Endothelial cell of umbilical vein (primary cell): ENCODE data around the gene COL28A1. TPM values are rescaled to one million over a fixed set of nuclear protein-coding genes. Genes with fewer than 3 reads are reported as not detected.

Experiments
- BruUV-seq: library from RNA; stranded (reverse); fragments of 400-500 nt; replicated peaks from 2 replicates; lab custom pipeline; 2021; lab: Mats Ljungman, UMichigan
- CTCF ChIA-PET: fragments of 300-600, 350-600 bp; sonication (Branson Sonifier 250); formaldehyde crosslinking; loops from one replicate; lab custom pipeline; 2021; ENCODE audit warnings: antibody characterized with exemption, inconsistent platforms; lab: Charles Lee
- POLR2A ChIA-PET: fragments of 300-600, 350-600 bp; sonication (Branson Sonifier 250); formaldehyde crosslinking; loops from one replicate; lab custom pipeline; 2021; ENCODE audit warnings: antibody characterized with exemption, inconsistent platforms; lab: Charles Lee
- DNase-seq: peaks from one replicate; pipeline ENCODE4 v3.0.0-alpha.2; 2011; ENCODE audit warnings: low read depth, low spot score
- FAIRE-seq: peaks from 2 replicates; lab custom pipeline; 2011; peaks lifted over from hg19 to GRCh38; lab: Jason Lieb, UNC
- H2AFZ ChIP-seq: 2 replicates; pipeline ENCODE4 v1.6.0; 2012; ENCODE audit warnings: low read depth, low read length, control low read depth, inconsistent platforms
- H3K27ac ChIP-seq: 2 replicates; pipeline ENCODE4 v1.5.1; 2011; ENCODE audit warnings: low read depth, mild to moderate bottlenecking, control low read depth, low read length, moderate library complexity; ENCODE audit not compliant: insufficient read depth
- H3K27me3 ChIP-seq, 2 experiments: 2 replicates each; pipeline versions ENCODE4 v1.6.0 to v1.6.1; 2011; ENCODE audit warnings: low read length in 2 of 2, mixed read lengths in 1 of 2; ENCODE audit not compliant: control insufficient read depth in 2 of 2, insufficient read depth in 2 of 2
- H3K36me3 ChIP-seq, 2 experiments: 2 replicates in 1 of 2; 3 replicates in 1 of 2; pipeline ENCODE4 v1.5.1; 2011; ENCODE audit warnings: low read length in 2 of 2, mild to moderate bottlenecking in 1 of 2, moderate library complexity in 1 of 2; ENCODE audit not compliant: control insufficient read depth in 2 of 2, insufficient read depth in 2 of 2; ENCODE audit errors: extremely low read depth in 1 of 2
- H3K4me1 ChIP-seq: 3 replicates; pipeline ENCODE4 v1.5.1; 2011; ENCODE audit warnings: mild to moderate bottlenecking, low read length; ENCODE audit not compliant: control insufficient read depth, insufficient read depth; ENCODE audit errors: extremely low read depth
- H3K4me2 ChIP-seq: 2 replicates; pipeline ENCODE4 v1.6.1; 2011; ENCODE audit warnings: low read length, control low read depth, mixed read lengths; ENCODE audit not compliant: insufficient read depth
- H3K4me3 ChIP-seq, 3 experiments: fragments of 200-600 bp in 1 of 3; sonication (generic), shearing (Covaris generic) in 1 of 3; replicated peaks in 1 of 3; 2 replicates each; pipeline ENCODE4 v1.5.1; 2011 to 2016; ENCODE audit warnings: control low read depth in 3 of 3, low read length in 3 of 3, mild to moderate bottlenecking in 2 of 3, inconsistent platforms in 1 of 3, low read depth in 1 of 3, moderate library complexity in 1 of 3; ENCODE audit not compliant: insufficient read depth in 1 of 3
- H3K79me2 ChIP-seq: 2 replicates; pipeline ENCODE4 v1.6.0; 2012; ENCODE audit warnings: low read length, inconsistent platforms; ENCODE audit not compliant: control insufficient read depth, insufficient read depth
- H3K9ac ChIP-seq: replicated peaks from 2 replicates; pipeline ENCODE3; 2011; ENCODE audit warnings: low read length, control low read depth; ENCODE audit not compliant: insufficient read depth; ENCODE audit errors: extremely low read depth
- H3K9me1 ChIP-seq: replicated peaks from 3 replicates; pipeline ENCODE4 v1.6.0; 2011; ENCODE audit warnings: mild to moderate bottlenecking, low read length; ENCODE audit not compliant: control insufficient read depth, insufficient read depth; ENCODE audit errors: extremely low read depth
- H3K9me3 ChIP-seq: replicated peaks from 2 replicates; pipeline ENCODE4 v1.5.1; 2012; ENCODE audit warnings: low read length, inconsistent platforms; ENCODE audit not compliant: control insufficient read depth, insufficient read depth
- H4K20me1 ChIP-seq: replicated peaks from 2 replicates; pipeline ENCODE3; 2011; ENCODE audit warnings: mild to moderate bottlenecking, low read length; ENCODE audit not compliant: control insufficient read depth, insufficient read depth; ENCODE audit errors: extremely low read depth
- EZH2 ChIP-seq: IDR thresholded peaks from 2 replicates; pipeline ENCODE4 v1.6.1; 2012; ENCODE audit warnings: borderline replicate concordance, low read depth, mild to moderate bottlenecking, moderate library complexity, low read length, inconsistent platforms; ENCODE audit not compliant: severe bottlenecking
- dilution Hi-C: fragments of 300-500 bp; cut with MboI; formaldehyde crosslinking; loops from one replicate; pipeline ENCODE4 v1.15.0; 2019; ENCODE audit warnings: low sequenced_read_pairs; ENCODE audit not compliant: extremely low pct_ligation_motif_present
- intact Hi-C: fragments of 100-400 bp; cut with micrococcal nuclease; formaldehyde crosslinking; loops from one replicate; pipeline ENCODE4 v1.10.0; 2022
- polyA plus RNA-seq, 4 experiments: library from polyadenylated mRNA; depleted of rRNA in 3 of 4; stranded (reverse) in 3 of 4; unstranded in 1 of 4; fragments of >200 nt; gene quantifications; 2 replicates each; pipeline versions ENCODE4 v1.2.1 to v1.2.3, GENCODE V29; 2011 to 2012; ENCODE audit warnings: missing spikeins in 1 of 4
- total RNA-seq: library from RNA; stranded (reverse); gene quantifications from 2 replicates; pipeline ENCODE4 v1.2.3, GENCODE V29; 2021
- TF ChIP-seq, protein P1 (sequence below): IDR thresholded peaks from 2 replicates; pipeline ENCODE4 v1.6.1; 2011; ENCODE audit not compliant: insufficient read depth, insufficient read length

COL28A1 gene
- total and polyA plus RNA-seq, 2 donors (not counting 3 experiments of a cell fraction or from before 2014, with no cell fraction given) = not detected

DNA sequence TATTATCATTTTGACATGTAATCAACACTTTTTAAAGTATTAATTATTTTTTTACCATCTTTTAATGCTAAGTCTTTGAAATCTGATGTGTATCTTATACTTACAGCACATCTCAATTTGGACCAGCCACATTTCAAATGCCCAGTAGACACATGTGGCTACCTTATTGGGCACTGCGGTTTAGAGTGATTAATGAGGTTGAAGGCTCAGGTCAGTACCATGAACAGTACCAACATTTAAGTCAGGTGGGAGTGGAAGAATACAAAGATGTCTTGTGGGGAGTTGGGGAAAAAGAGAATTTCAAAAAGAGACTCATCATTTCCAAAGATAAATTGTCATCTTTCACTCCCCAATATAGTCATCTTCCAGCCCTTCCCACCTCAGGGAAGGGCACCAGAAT lies 40.5 kb downstream of the COL28A1 start:
- Histone ChIP-seq H2AFZ (no peak overlapping the region), H3K4me1 (no peaks in the 10 kb centered on the region), H3K27me3 (no peaks in the 10 kb centered on the region), H3K9me3 (no peaks in the 10 kb centered on the region), H4K20me1 (no peaks in the 10 kb centered on the region), H3K9me1 (no peaks in the 10 kb centered on the region), H3K27ac (no peak overlapping the region), H3K9ac (no peak overlapping the region), H3K4me3 (no peak overlapping the region), H3K4me2 (no peak overlapping the region), H3K79me2 (no peaks in the 10 kb centered on the region), H3K36me3 (no peaks in the 10 kb centered on the region)
- DNase-seq (no peak), FAIRE-seq (no peak)
- ChIA-PET POLR2A (no interaction called here), CTCF (no interaction called here)
- no TSS peak for BruUV-seq
- TF ChIP-seq, protein P1, sequence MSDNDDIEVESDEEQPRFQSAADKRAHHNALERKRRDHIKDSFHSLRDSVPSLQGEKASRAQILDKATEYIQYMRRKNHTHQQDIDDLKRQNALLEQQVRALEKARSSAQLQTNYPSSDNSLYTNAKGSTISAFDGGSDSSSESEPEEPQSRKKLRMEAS = no peak
- TF ChIP-seq EZH2 = no peak
- dilution Hi-C loops (no loop called here), intact Hi-C loops (no loop called here)

DNA sequence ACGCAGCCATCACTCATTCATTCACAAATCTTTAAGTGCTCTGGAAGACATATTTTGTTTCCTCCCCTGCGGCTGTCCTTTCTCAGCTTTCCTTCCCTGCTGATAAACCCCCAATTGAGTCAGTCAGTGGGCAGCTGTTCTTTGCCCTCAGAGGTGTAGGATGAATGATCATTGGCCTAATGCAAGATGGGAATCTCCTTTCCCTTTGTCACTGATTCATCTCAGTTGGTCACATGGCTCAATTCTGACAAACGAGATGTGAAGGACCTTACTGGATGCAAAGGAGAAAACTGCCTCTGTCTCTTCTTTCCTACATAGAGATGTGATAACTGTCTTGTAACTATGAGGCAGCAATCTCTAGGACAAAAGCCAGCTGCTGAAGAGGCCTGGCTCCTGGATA lies 44.6 kb downstream of the COL28A1 start:
- BruUV-seq = no TSS peak
- Histone ChIP-seq H4K20me1 (no peaks in the 10 kb centered on the region), H3K9me1 (no peaks in the 10 kb centered on the region), H3K4me1 (no peaks in the 10 kb centered on the region), H3K9ac (no peak overlapping the region), H3K36me3 (no peaks in the 10 kb centered on the region), H3K4me3 (no peak overlapping the region), H3K4me2 (no peak overlapping the region), H3K79me2 (no peaks in the 10 kb centered on the region), H3K27ac (no peak overlapping the region), H3K9me3 (no peaks in the 10 kb centered on the region), H3K27me3 (no peaks in the 10 kb centered on the region), H2AFZ (no peak overlapping the region)
- dilution Hi-C loops = no loop called here
- no peak for TF ChIP-seq EZH2
- FAIRE-seq (no peak), DNase-seq (no peak)
- POLR2A ChIA-PET = no interaction called here
- CTCF ChIA-PET = interaction anchor here (2.2 kb wide), 1 partner anchor 52 kb away, joined by 8 read pairs; no protein-coding TSS in a partner anchor
- intact Hi-C loops = no loop called here
